HepG2 (cell line): Measurements from ENCODE around the gene FERMT2. TPM values are rescaled to one million over a fixed set of nuclear protein-coding genes. Genes with fewer than 3 reads are reported as not detected.

Experiments used
- ARID3A ChIP-seq: IDR thresholded peaks from 2 replicates; pipeline ENCODE4 v1.6.1; 2012; ENCODE audit warnings: low read depth, low read length, improper control_type of control experiment
- CCAR2 ChIP-seq: fragments of 200-400 bp; formaldehyde crosslinking; optimal IDR thresholded peaks from 2 replicates; pipeline ENCODE3; 2018; ENCODE audit warnings: low read depth, mild to moderate bottlenecking, low read length, moderate library complexity
- CCDC6 ChIP-seq: sonication (generic); formaldehyde crosslinking; IDR thresholded peaks from 2 replicates; pipeline ENCODE4 v1.8.1; 2022; ENCODE audit warnings: mild to moderate bottlenecking, missing genetic modification reagents, moderate library complexity
- DMAP1 ChIP-seq: IDR thresholded peaks from 2 replicates; pipeline ENCODE4 v1.6.1; 2016
- GATAD2A ChIP-seq: IDR thresholded peaks from 2 replicates; pipeline ENCODE4 v1.6.1; 2016
- HNF4G ChIP-seq, 2 experiments: sonication (generic) in 1 of 2; formaldehyde crosslinking in 1 of 2; IDR thresholded peaks; 2 replicates each; pipeline versions ENCODE4 v1.4.0 to v1.6.1; 2011 to 2020; ENCODE audit warnings: borderline replicate concordance in 2 of 2, low read depth in 2 of 2, mild to moderate bottlenecking in 2 of 2, low read length in 1 of 2, missing genetic modification reagents in 1 of 2, moderate library complexity in 1 of 2
- IKZF5 ChIP-seq: IDR thresholded peaks from 2 replicates; pipeline ENCODE4 v1.6.1; 2018; ENCODE audit warnings: missing genetic modification reagents, mild to moderate bottlenecking, missing compliant biosample characterization
- MTA1 ChIP-seq: sonication (generic); formaldehyde crosslinking; IDR thresholded peaks from 2 replicates; pipeline ENCODE4 v1.4.0; 2020; ENCODE audit warnings: missing genetic modification reagents, mild to moderate bottlenecking, borderline replicate concordance
- NCOA1 ChIP-seq: sonication (generic); formaldehyde crosslinking; IDR thresholded peaks from 2 replicates; pipeline ENCODE4 v1.9.0; 2021; ENCODE audit warnings: missing genetic modification reagents
- NCOA5 ChIP-seq: sonication (generic); formaldehyde crosslinking; IDR thresholded peaks from 2 replicates; pipeline ENCODE4 v1.4.0; 2020; ENCODE audit warnings: missing genetic modification reagents
- NFYB ChIP-seq: sonication (generic); formaldehyde crosslinking; IDR thresholded peaks from 2 replicates; pipeline ENCODE4 v1.4.0; 2020; ENCODE audit warnings: missing genetic modification reagents
- NR2C2 ChIP-seq: sonication (generic); formaldehyde crosslinking; IDR thresholded peaks from 2 replicates; pipeline ENCODE4 v1.4.0; 2020; ENCODE audit warnings: missing genetic modification reagents, mild to moderate bottlenecking, moderate library complexity, borderline replicate concordance
- RFXANK ChIP-seq: IDR thresholded peaks from 2 replicates; pipeline ENCODE4 v1.6.1; 2016
- RFXAP ChIP-seq: sonication (generic); formaldehyde crosslinking; IDR thresholded peaks from 2 replicates; pipeline ENCODE4 v1.4.0; 2020; ENCODE audit warnings: missing genetic modification reagents, borderline replicate concordance
- RNF219 ChIP-seq: sonication (generic); formaldehyde crosslinking; IDR thresholded peaks from 2 replicates; pipeline ENCODE4 v1.5.0; 2020; ENCODE audit warnings: mild to moderate bottlenecking, missing genetic modification reagents
- SOX5 ChIP-seq: IDR thresholded peaks from 2 replicates; pipeline ENCODE4 v1.6.1; 2016; ENCODE audit warnings: borderline replicate concordance
- TCF7 ChIP-seq: sonication (generic); IDR thresholded peaks from 2 replicates; pipeline ENCODE4 v1.6.1; 2016; ENCODE audit warnings: antibody characterized with exemption, low read depth
- ZFP82 ChIP-seq: sonication (generic); formaldehyde crosslinking; IDR thresholded peaks from 2 replicates; pipeline ENCODE4 v1.5.1; 2020; ENCODE audit warnings: mild to moderate bottlenecking, missing genetic modification reagents, borderline replicate concordance
- ZNF331 ChIP-seq: sonication (generic); formaldehyde crosslinking; IDR thresholded peaks from 2 replicates; pipeline ENCODE4 v1.4.0; 2020; ENCODE audit warnings: missing genetic modification reagents
- ZNF546 ChIP-seq: sonication (generic); formaldehyde crosslinking; conservative IDR thresholded peaks from 2 replicates; pipeline ENCODE4 v1.8.1; 2023; ENCODE audit warnings: mild to moderate bottlenecking, missing genetic modification reagents
- ZNF556 ChIP-seq: sonication (generic); formaldehyde crosslinking; IDR thresholded peaks from 2 replicates; pipeline ENCODE4 v1.4.0; 2020; ENCODE audit warnings: mild to moderate bottlenecking, missing genetic modification reagents, borderline replicate concordance
- ZNF574 ChIP-seq: sonication (generic); formaldehyde crosslinking; IDR thresholded peaks from 2 replicates; pipeline ENCODE4 v1.4.0; 2020; ENCODE audit warnings: missing genetic modification reagents
- ZNF776 ChIP-seq: sonication (generic); formaldehyde crosslinking; IDR thresholded peaks from 2 replicates; pipeline ENCODE4 v1.4.0; 2020; ENCODE audit warnings: mild to moderate bottlenecking, missing genetic modification reagents
- polyA plus RNA-seq, 8 experiments: library from polyadenylated mRNA; depleted of rRNA in 3 of 8; stranded (reverse) in 7 of 8; unstranded in 1 of 8; fragments of >200 nt; fragmentation: Illumina TruSeq in 4 of 8; extraction: Trizol in 4 of 8; gene quantifications; 2 replicates each; pipeline versions ENCODE4 v1.2.1 to v1.2.3, GENCODE V29; 2011 to 2016; ENCODE audit warnings: low read depth in 4 of 8, missing spikeins in 1 of 8, mixed read lengths in 1 of 8; ENCODE audit not compliant: insufficient read depth in 1 of 8
- total RNA-seq, 5 experiments: library from RNA; depleted of rRNA; stranded (reverse); fragments of >200 nt; fragmentation: Illumina TruSeq; extraction: Trizol; gene quantifications; 2 replicates each; pipeline ENCODE4 v1.2.3, GENCODE V29; 2016; ENCODE audit warnings: low read depth in 1 of 5

FERMT2 gene
- total and polyA plus RNA-seq, 2 of the 13 experiments (the other 11 are each of a cell fraction or from before 2014, with no cell fraction given): 36.2 to 60.4 TPM

- TF ChIP-seq HNF4G (IDR thresholded peaks at IDR 0.05; ENCODE audit: borderline replicate concordance, low read depth, low read length) (no peak), HNF4G (CRISPR knock-in tag; IDR thresholded peaks at IDR 0.05; ENCODE audit: borderline replicate concordance, low read depth) (no peak), GATAD2A (CRISPR knock-in tag) (no peak), IKZF5 (CRISPR knock-in tag) (no peak), ZNF331 (CRISPR knock-in tag) (no peak), ZNF776 (CRISPR knock-in tag) (peak; percentile 60), ARID3A (no peak), RFXAP (CRISPR knock-in tag) (no peak; the same call in 1 of the 2 replicates), TCF7 (no peak), NCOA1 (CRISPR knock-in tag) (no peak), DMAP1 (CRISPR knock-in tag) (no peak), ZNF546 (CRISPR knock-in tag) (peak; percentile 61; the same call in 1 of the 2 replicates), RFXANK (CRISPR knock-in tag) (no peak), CCAR2 (no peak), NCOA5 (CRISPR knock-in tag) (no peak), NFYB (CRISPR knock-in tag) (no peak), ZNF556 (CRISPR knock-in tag) (0 out of 2 replicates have a peak, but pooled peaks have one; percentile 6), ZFP82 (CRISPR knock-in tag) (peak; percentile 56; the same call in 1 of the 2 replicates), SOX5 (CRISPR knock-in tag) (0 out of 2 replicates have a peak, but pooled peaks have one; percentile 14), CCDC6 (peak; percentile 10; the same call in 1 of the 2 replicates), RNF219 (CRISPR knock-in tag) (no peak), NR2C2 (CRISPR knock-in tag) (0 out of 2 replicates have a peak, but pooled peaks have one; percentile 7), ZNF574 (peak; percentile 70; the same call in 1 of the 2 replicates), MTA1 (CRISPR knock-in tag) (peak; percentile 51; the same call in 1 of the 2 replicates)
Observed at GRCh38 chr14:52950898-52951680, at the start of gene FERMT2 (continued).
